Right renal pelvis (tissue), 4 donors: ENCODE measurements around the gene DNAJB12. TPM values are rescaled to one million over a fixed set of nuclear protein-coding genes. Genes with fewer than 3 reads are reported as not detected.
"Not testable (repeated sequence)": the region's sequence is repeated elsewhere in the genome, so short reads cannot be mapped to it uniquely, and the experiment has no call there.

Source experiments
- DNase-seq, 4 donors: peaks; one replicate each; pipeline ENCODE4 v3.0.0-alpha.2; 2013; ENCODE audit warnings: low read depth in 4 of 4, low spot score in 3 of 4, missing footprints in 1 of 4
- polyA plus RNA-seq, 4 donors: library from polyadenylated mRNA; unstranded; fragments of 120-200 nt; gene quantifications; one replicate each; pipeline ENCODE4 v1.2.1, GENCODE V29; 2013; ENCODE audit not compliant: insufficient read length in 4 of 4

DNAJB12 gene
- 10 to 100 TPM; 33.1 to 39.4 (median 36.9) TPM for polyA plus RNA-seq

DNA sequence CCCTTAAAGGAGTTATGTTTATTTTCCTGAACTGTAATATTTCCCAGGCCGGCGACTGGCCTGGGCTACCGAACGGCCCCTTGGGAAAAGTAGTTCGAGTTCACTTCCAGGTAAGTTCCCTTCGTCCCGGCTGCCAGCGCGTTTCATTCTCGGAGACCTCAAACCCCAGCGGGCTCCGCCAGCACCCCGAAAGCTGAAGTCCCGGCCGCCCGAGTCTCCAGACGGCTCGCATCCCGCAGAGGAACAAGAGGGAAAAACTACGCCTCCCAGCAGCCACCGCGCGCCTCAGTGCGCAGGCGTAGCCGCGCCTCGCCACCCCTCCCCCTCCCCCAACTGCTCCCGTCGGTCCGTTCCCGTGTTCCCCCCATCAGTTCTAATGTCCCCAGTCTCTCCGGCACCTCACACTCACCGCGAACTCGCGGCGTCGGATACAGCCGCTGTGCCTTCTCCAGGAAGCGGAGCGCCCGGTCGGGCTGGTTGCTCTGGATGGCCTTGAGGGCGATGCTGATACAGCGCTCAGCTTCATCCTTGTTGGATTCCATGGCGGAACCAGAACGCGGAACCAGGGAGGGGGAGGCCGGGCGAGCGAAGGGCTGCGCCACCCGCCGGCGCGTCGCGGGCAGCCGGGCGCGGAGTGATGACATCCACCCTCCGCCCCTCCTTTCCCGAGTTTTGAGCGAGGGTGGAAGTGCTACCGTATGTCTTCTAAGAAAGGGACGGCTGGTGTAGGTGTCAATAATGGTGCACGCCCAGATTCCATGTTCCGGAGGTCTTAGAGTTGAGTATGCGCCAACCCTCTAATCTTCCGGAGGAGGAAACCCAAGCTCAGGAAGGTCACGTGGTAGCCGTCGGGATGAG is at the start of gene DNAJB12:
Gene DNAJB12 (minus strand): TSS at position 564 of the 858 bp plus-strand sequence. CDS start 22 bp downstream, at position 542.
- DNase-seq, result peak; percentile 88 to 95 (median 91)

DNA sequence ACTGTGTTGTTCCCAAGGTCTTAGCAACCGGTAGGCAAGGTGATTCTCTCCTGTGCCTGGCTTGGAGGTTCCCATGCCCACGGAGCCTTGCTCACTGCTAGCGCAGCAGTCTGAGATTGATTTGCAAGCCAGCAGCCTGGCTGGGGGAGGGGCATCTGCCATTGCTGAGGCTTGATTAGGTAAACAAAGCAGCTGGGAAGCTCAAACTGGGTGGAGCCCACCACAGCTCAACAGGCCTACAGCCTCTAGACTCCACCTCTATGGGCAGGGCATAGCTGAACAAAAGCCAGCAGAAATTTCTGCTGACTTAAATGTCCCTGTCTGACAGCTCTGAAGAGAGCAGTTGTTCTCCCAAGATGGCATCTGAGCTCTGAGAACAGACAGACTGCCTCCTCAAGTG is 40.9 kb upstream of the DNAJB12 start:
- DNase-seq, result not testable (repeated sequence)

DNA sequence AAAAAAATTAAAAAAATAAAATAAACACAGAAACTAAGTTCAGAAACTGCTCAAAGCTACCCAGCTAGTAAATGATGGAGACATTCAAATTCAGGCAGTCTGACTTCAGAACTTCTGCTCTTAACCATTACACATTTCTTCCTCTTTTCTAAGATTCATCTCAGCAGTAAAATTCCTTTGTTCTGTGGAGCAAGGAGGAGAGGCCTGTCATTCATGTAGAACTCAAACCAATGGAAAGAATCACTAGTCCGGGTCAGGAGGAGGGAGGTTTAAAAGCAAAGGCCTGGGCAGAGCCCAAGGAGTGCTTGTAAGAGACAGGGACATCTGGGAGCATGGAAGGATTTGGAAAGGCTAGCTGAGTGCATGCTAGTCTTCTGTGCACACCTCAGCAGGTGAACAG is 37.9 kb upstream of the DNAJB12 start:
- DNase-seq, result no peak

- no peak for DNase-seq
Measured at GRCh38 chr10:72390764-72391163, 36.0 kb upstream of the DNAJB12 start.

- no peak for DNase-seq
Measured at GRCh38 chr10:72389716-72390115, 35.0 kb upstream of the DNAJB12 start.

- no peak for DNase-seq
Measured at GRCh38 chr10:72389014-72389413, 34.3 kb upstream of the DNAJB12 start.

DNA sequence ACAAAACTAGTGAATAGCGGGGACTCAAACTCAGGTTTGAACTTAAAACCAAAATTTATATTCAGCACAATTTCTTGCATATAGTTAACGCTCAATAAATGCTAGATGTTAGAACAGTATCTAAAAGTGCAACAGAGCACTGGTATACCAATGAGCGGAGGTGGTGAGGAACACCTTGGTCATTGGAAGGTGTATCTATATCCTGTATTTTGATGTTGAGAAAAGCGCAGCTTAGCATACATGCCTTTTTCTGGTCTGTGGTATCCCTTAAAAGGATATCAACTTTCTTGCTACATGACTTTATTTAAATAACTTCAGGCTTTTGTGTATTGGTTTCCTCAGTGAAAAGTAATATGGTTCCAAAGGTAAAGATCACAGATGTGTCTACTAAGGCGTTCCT is 33.3 kb upstream of the DNAJB12 start:
- DNase-seq, result no peak

GRCh38 chr10:72386916-72387586 is 32.3 kb upstream of the DNAJB12 start:
- no peak for DNase-seq

- no peak for DNase-seq
Measured at GRCh38 chr10:72385724-72386123, 31.0 kb upstream of the DNAJB12 start.

GRCh38 chr10:72384982-72385381 is 30.3 kb upstream of the DNAJB12 start:
- DNase-seq, result not testable (repeated sequence)

- no peak for DNase-seq
Measured at GRCh38 chr10:72379776-72380175, 25.1 kb upstream of the DNAJB12 start.

GRCh38 chr10:72379062-72379461 is 24.3 kb upstream of the DNAJB12 start:
- DNase-seq, result no peak

DNA sequence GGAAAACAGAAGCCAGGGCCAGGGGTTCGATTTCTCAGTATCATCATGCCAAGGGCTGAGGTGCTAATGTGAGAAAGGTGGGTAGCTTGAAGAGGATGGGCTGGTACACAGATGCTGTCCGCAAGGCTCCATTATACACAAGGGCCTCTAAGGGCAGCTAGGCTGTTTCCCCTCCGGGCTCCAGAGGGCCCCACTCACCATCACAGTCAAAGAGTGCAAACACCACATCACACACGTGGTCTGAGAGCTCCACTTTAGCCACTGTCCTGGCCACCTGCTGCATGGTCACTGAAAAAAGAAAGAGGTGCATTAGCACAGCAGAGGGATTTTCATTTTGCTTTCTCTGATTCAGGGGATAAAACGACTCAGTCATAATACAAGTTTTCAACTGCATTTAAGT is 20.9 kb upstream of the DNAJB12 start:
- no peak for DNase-seq

- no peak for DNase-seq
Measured at GRCh38 chr10:72375173-72375572, 20.5 kb upstream of the DNAJB12 start.

- no peak for DNase-seq
Measured at GRCh38 chr10:72370201-72370722, 15.5 kb upstream of the DNAJB12 start.

GRCh38 chr10:72367301-72367960 is 12.7 kb upstream of the DNAJB12 start:
- peak in 1 of 4 donors; percentile 20 for DNase-seq

DNA sequence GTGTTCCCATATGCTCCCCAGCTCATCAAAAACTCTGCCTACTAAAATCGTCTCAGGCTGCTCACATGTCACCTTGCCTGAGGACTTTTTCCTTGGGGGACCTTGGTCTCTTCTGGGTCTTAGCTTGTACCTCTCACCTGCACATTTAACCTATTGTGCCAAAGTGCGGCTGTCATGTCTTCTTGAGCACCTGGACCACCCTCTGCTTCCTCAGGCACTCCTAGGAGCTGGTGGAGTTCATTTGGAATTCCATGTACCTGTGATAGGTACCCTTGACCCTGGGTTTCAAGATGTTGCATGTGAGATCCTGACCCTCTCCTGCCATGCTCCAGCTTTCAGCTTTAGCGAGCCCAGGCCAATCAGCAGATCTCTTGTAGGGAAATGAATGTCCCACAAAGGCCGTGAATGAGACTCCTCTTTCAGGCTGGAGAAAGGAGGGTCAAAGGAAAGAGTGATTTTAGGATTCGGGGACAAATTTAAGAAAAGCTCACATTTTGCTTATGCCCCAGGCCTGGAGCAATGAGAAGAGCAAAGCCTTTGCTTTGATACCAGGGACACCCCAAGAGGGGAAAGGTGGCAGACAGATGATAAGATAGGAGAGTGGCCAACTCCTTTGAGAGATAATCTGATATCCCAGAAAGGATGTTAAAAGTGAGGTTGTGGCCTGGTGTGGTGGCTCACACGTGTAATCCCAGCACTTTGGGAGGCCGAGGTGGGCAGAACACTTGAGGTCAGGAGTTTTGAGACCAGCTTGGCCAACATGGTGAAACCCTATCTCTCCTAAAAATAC is 10.6 kb upstream of the DNAJB12 start:
- DNase-seq, result no peak

- DNase-seq, result peak; percentile 85 to 87 (median 86)
Measured at GRCh38 chr10:72364239-72364777, 9.6 kb upstream of the DNAJB12 start.

DNA sequence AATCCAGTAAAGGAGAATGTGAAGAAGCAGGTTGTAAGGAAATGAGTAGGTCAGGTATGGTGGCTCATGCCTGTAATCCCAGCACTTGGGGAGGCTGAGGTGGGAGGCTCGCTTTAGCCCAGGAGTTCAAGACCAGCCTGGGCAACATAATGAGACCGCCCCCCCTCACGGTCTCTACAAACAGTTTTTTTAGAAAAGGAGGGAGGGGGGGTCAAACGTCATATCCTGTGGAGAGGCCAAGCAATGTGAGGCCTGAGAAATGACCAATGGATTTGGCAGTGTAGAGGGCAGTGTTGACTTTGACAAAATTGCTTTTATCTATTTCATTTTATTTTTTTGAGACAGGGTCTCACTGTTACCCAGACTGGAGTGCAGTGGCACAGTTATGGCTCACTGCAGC is 2.3 kb upstream of the DNAJB12 start:
- no peak for DNase-seq

GRCh38 chr10:72356115-72356514 is 1.4 kb upstream of the DNAJB12 start:
- no peak for DNase-seq
